Measurements from ENCODE around the gene POLR3A. TPM values are rescaled to one million over a fixed set of nuclear protein-coding genes. Genes with fewer than 3 reads are reported as not detected.
A peak's percentile ranks its signal among the peaks of the same experiment; 100 is the strongest.

POLR3A gene
- total RNA-seq, 1 donor: 11.9 TPM

- Histone ChIP-seq H3K79me2 (ENCODE audit: insufficient read depth, low read length) (no peaks in the 10 kb centered on the region), H4K20me1 (ENCODE audit: insufficient read depth, low read length) (peaks cover 2% of the 10 kb centered on the region), H3K36me3 (ENCODE audit: insufficient read depth, low read length) (peaks cover 51% of the 10 kb centered on the region), H3K4me1 (ENCODE audit: insufficient read depth, low read length) (peaks cover 4% of the 10 kb centered on the region), H3K4me3 (ENCODE audit: insufficient read depth, low read length) (no peak overlapping the region), H3K27me3 (ENCODE audit: insufficient read depth, low read length) (no peaks in the 10 kb centered on the region), H3K27ac (ENCODE audit: low read depth, low read length) (no peak overlapping the region), H3K9me3 (ENCODE audit: low read depth, low read length) (no peaks in the 10 kb centered on the region), H3K4me2 (ENCODE audit: insufficient read depth, low read length) (no peak overlapping the region), H2AFZ (ENCODE audit: low read length) (no peak overlapping the region)
- no peak for TF ChIP-seq CTCF (IDR thresholded peaks at IDR 0.05; ENCODE audit: extremely low read depth, low read depth, low read length)
- DNase-seq (ENCODE audit: insufficient read length, low spot score, missing footprints): no peak
These were observed 35.7 kb downstream of the POLR3A start for GRCh38 chr10:77993620-77994019.

GRCh38 chr10:77989081-77989724 is 40.1 kb downstream of the POLR3A start:
- Histone ChIP-seq H3K27ac (ENCODE audit: low read depth, low read length) (peak overlapping the region; percentile 40), H4K20me1 (ENCODE audit: insufficient read depth, low read length) (peaks cover 2% of the 10 kb centered on the region), H3K27me3 (ENCODE audit: insufficient read depth, low read length) (no peaks in the 10 kb centered on the region), H3K4me1 (ENCODE audit: insufficient read depth, low read length) (peaks cover 4% of the 10 kb centered on the region), H3K36me3 (ENCODE audit: insufficient read depth, low read length) (peaks cover 90% of the 10 kb centered on the region), H3K9me3 (ENCODE audit: low read depth, low read length) (no peaks in the 10 kb centered on the region), H3K4me2 (ENCODE audit: insufficient read depth, low read length) (no peak overlapping the region), H2AFZ (ENCODE audit: low read length) (no peak overlapping the region), H3K79me2 (ENCODE audit: insufficient read depth, low read length) (no peaks in the 10 kb centered on the region), H3K4me3 (ENCODE audit: insufficient read depth, low read length) (no peak overlapping the region)
- TF ChIP-seq CTCF (IDR thresholded peaks at IDR 0.05; ENCODE audit: extremely low read depth, low read depth, low read length): no peak
- DNase-seq (ENCODE audit: insufficient read length, low spot score, missing footprints): peak; percentile 38

- DNase-seq (ENCODE audit: insufficient read length, low spot score, missing footprints): no peak
- no peak overlapping the region for H3K4me2 ChIP-seq (ENCODE audit: insufficient read depth, low read length)
- H3K9me3 ChIP-seq (ENCODE audit: low read depth, low read length): no peaks in the 10 kb centered on the region
- TF ChIP-seq CTCF (IDR thresholded peaks at IDR 0.05; ENCODE audit: extremely low read depth, low read depth, low read length): no peak
- H3K36me3 ChIP-seq (ENCODE audit: insufficient read depth, low read length): peaks cover 91% of the 10 kb centered on the region
- H3K4me1 ChIP-seq (ENCODE audit: insufficient read depth, low read length): peaks cover 15% of the 10 kb centered on the region
- H3K4me3 ChIP-seq (ENCODE audit: insufficient read depth, low read length): no peak overlapping the region
- H2AFZ ChIP-seq (ENCODE audit: low read length): no peak overlapping the region
- no peaks in the 10 kb centered on the region for H3K79me2 ChIP-seq (ENCODE audit: insufficient read depth, low read length)
- H4K20me1 ChIP-seq (ENCODE audit: insufficient read depth, low read length): peaks cover 3% of the 10 kb centered on the region
- no peak overlapping the region for H3K27ac ChIP-seq (ENCODE audit: low read depth, low read length)
- H3K27me3 ChIP-seq (ENCODE audit: insufficient read depth, low read length): no peaks in the 10 kb centered on the region
These were observed 41.6 kb downstream of the POLR3A start for GRCh38 chr10:77987671-77988255.

- Histone ChIP-seq H2AFZ (ENCODE audit: low read length) (no peak overlapping the region), H3K4me3 (ENCODE audit: insufficient read depth, low read length) (no peak overlapping the region), H3K4me1 (ENCODE audit: insufficient read depth, low read length) (peaks cover 15% of the 10 kb centered on the region), H4K20me1 (ENCODE audit: insufficient read depth, low read length) (peaks cover 3% of the 10 kb centered on the region), H3K79me2 (ENCODE audit: insufficient read depth, low read length) (no peaks in the 10 kb centered on the region), H3K4me2 (ENCODE audit: insufficient read depth, low read length) (no peak overlapping the region), H3K9me3 (ENCODE audit: low read depth, low read length) (no peaks in the 10 kb centered on the region), H3K27ac (ENCODE audit: low read depth, low read length) (no peak overlapping the region), H3K27me3 (ENCODE audit: insufficient read depth, low read length) (no peaks in the 10 kb centered on the region), H3K36me3 (ENCODE audit: insufficient read depth, low read length) (peaks cover 93% of the 10 kb centered on the region)
- no peak for DNase-seq (ENCODE audit: insufficient read length, low spot score, missing footprints)
- TF ChIP-seq CTCF (IDR thresholded peaks at IDR 0.05; ENCODE audit: extremely low read depth, low read depth, low read length): no peak
These were observed 44.3 kb downstream of the POLR3A start for GRCh38 chr10:77984986-77985385.

All from osteoblast (primary cell).